Vagina (tissue), 2 donors: Measurements from ENCODE around the gene ARHGEF4.

Experiments
- CTCF ChIP-seq, 3 experiments: fragments of 450-650 bp in 2 of 3; fragments of 200-600 bp in 1 of 3; sonication (generic) in 1 of 3; IDR thresholded peaks; one replicate each; pipeline ENCODE4 v1.5.1; 2017 to 2019; ENCODE audit warnings: antibody characterized with exemption in 3 of 3, mild to moderate bottlenecking in 2 of 3, moderate library complexity in 2 of 3
- POLR2A ChIP-seq, 2 donors: fragments of 450-650 bp; IDR thresholded peaks; one replicate each; pipeline ENCODE4 v1.6.1; 2017; ENCODE audit warnings: antibody characterized with exemption in 2 of 2, mild to moderate bottlenecking in 2 of 2, moderate library complexity in 2 of 2
- POLR2AphosphoS5 ChIP-seq, 2 donors: sonication (generic); formaldehyde crosslinking; IDR thresholded peaks; one replicate each; pipeline ENCODE4 v1.9.0; 2017; ENCODE audit warnings: antibody characterized with exemption in 2 of 2, mild to moderate bottlenecking in 2 of 2, low read depth in 1 of 2; ENCODE audit not compliant: insufficient read depth in 1 of 2

- TF ChIP-seq CTCF (IDR thresholded peaks at IDR 0.05) (no peak), POLR2A (IDR thresholded peaks at IDR 0.05) (no peak), POLR2AphosphoS5 (IDR thresholded peaks at IDR 0.05; ENCODE audit: insufficient read depth in 1 of 2, low read depth in 1 of 2) (no peak)
Observed at GRCh38 chr2:130894326-130894942, 57.7 kb downstream of the ARHGEF4 start.
